Spleen (tissue), 7 donors: ENCODE results near the gene SCN1B.

Source experiments
- CTCF ChIP-seq, 11 experiments: fragments of 200-600 bp in 7 of 11; fragments of 450-650 bp in 4 of 11; sonication (generic) in 4 of 11; IDR thresholded peaks in 8 of 11; conservative IDR thresholded peaks in 3 of 11; 1 replicate in 7 of 11; 2 replicates in 4 of 11; pipeline versions ENCODE4 v1.4.0 to v1.8.0; 2016 to 2021; ENCODE audit warnings: antibody characterized with exemption in 11 of 11, inconsistent platforms in 4 of 11, mild to moderate bottlenecking in 1 of 11
- POLR2A ChIP-seq, 3 donors: fragments of 450-650 bp; IDR thresholded peaks; one replicate each; pipeline ENCODE4 v1.5.1; 2017; ENCODE audit warnings: antibody characterized with exemption in 3 of 3, mild to moderate bottlenecking in 1 of 3
- POLR2AphosphoS5 ChIP-seq, 3 donors: sonication (generic); formaldehyde crosslinking; IDR thresholded peaks; one replicate each; pipeline ENCODE4 v1.5.1; 2017; ENCODE audit warnings: antibody characterized with exemption in 3 of 3
- donor health status: DM: no; HTN: no; CAD: no; lungs with moderate emphysema.
- donor health status: DM: no; HTN: no; CAD: no.
- donor health status: DM: no; HTN: no; CAD: no.

DNA sequence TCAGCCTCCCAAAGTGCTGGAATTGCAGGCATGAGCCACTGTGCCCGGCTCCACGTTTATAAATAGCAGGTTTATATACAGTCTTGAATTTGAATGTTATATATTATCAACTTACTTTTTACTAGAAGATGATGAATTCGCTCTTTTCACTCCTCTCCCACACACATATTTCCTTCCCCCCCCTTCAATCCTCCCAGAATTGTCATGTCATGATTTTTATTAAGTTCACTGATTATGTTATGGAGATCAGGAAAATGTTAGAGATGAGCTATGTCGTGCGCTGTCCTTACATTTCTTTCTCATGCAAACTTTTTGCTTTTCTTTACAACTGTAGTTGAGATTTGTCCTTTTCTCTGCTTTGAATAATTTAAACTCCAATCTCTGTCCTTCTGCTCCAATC, 48.0 kb upstream of the SCN1B start:
- no peak for TF ChIP-seq CTCF (IDR thresholded peaks at IDR 0.05 in 8 of 11, conservative IDR thresholded peaks at IDR 0.05 in 3 of 11)
- no peak for TF ChIP-seq POLR2A (IDR thresholded peaks at IDR 0.05)
- TF ChIP-seq POLR2AphosphoS5 (IDR thresholded peaks at IDR 0.05): no peak
